ENCODE measurements around the gene SH3PXD2A. TPM values are rescaled to one million over a fixed set of nuclear protein-coding genes. Genes with fewer than 3 reads are reported as not detected.
A peak's percentile ranks its signal among the peaks of the same experiment; 100 is the strongest.

Gene SH3PXD2A
- total and polyA plus RNA-seq, 9 donors = 33.2 to 95.0 (median 73.9) TPM

DNA sequence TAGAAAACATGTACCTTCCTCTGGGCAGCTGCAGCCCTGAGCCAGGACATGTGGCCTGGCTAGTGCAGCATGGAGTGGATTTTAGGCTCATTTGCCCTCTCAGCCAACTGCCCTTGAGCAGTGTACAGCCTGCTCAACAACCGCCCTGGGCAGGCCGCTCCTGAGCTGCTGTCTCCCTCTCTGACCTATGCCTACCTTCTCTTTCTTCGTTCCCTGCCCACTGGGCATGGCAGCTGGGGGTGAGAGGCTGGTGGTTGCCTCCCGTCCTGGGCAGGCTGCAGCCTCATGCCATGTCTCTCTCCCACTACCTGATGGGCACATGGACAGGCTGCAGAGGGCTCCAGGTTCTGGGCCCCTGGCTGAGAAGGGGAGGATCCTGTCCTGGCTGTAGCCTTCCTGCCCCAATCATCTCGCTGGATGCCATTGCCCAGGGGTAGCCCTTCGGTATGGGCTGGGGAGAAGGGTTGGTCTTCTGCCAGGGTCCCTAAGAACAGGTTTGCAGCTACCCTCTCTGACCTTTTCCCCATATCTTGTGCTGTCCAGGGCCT lies 264.6 kb downstream of the SH3PXD2A start:
- peaks cover 6% of the 10 kb centered on the region for H3K36me3 ChIP-seq (ENCODE audit: control insufficient read depth, insufficient read depth, low read length)
- H3K4me1 ChIP-seq (ENCODE audit: control insufficient read depth, insufficient read depth, low read length) = no peaks in the 10 kb centered on the region
- peaks cover 4% of the 10 kb centered on the region for H3K9me3 ChIP-seq (replicated peaks; ENCODE audit: control insufficient read depth, low read depth, low read length)
- H3K4me3 ChIP-seq (ENCODE audit: low read length) = no peak overlapping the region
- WGBS (ENCODE audit: insufficient coverage) = 86% methylated on average over 1 of the region's 6 CpGs
- DNase-seq = no peak
- no peaks in the 10 kb centered on the region for H3K27me3 ChIP-seq (ENCODE audit: control insufficient read depth, insufficient read depth, low read length)
- H3K27ac ChIP-seq (ENCODE audit: low read length) = no peak overlapping the region

DNA sequence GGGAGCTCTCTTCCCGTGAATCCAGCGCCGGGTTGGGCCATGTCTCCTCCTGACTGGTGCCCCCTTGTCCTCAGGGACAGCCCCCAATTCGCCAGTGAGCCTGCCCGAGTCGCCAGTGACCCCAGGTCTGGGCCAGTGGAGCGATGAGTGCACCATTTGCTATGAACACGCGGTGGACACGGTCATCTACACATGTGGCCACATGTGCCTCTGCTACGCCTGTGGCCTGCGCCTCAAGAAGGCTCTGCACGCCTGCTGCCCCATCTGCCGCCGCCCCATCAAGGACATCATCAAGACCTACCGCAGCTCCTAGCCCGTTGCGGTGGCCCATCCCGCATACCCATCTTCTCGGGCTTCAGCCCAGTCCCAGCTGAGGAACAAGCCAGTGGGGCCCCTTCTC lies 265.3 kb downstream of the SH3PXD2A start:
- H3K27me3 ChIP-seq (ENCODE audit: control insufficient read depth, insufficient read depth, low read length) = no peaks in the 10 kb centered on the region
- WGBS (ENCODE audit: insufficient coverage) = 91% methylated on average over 18 of the region's 20 CpGs
- H3K9me3 ChIP-seq (replicated peaks; ENCODE audit: control insufficient read depth, low read depth, low read length) = peaks cover 4% of the 10 kb centered on the region
- H3K27ac ChIP-seq (ENCODE audit: low read length) = no peak overlapping the region
- H3K4me1 ChIP-seq (ENCODE audit: control insufficient read depth, insufficient read depth, low read length) = no peaks in the 10 kb centered on the region
- H3K4me3 ChIP-seq (ENCODE audit: low read length) = no peak overlapping the region
- H3K36me3 ChIP-seq (ENCODE audit: control insufficient read depth, insufficient read depth, low read length) = peaks cover 3% of the 10 kb centered on the region
- no peak for DNase-seq

DNA sequence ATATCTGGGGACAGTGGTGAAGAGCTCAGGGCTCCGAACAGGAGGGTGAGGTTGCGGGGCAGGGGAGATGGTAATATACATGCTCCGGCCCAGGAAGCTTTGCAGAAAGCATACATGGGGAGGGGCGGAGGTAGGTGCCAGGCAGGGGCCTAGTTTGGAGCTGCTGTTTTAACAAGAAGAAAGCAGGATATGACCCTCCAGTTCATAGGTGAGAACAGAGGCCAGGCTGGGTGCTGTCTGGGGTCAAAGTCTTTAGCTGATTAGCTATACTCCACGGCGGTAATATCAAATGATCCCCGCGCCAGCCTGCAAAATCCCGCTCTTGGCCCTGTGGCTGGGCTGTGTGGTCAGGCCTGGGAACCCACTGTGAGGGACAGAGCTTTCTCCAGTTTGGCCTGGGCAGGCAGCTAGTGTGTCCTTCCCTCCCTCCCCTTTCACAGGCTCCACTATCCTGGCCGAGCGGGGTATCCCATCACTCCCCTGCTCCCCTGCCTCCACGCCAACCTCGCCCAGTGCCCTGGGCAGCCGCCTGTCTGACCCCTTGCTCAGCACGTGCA lies 266.2 kb downstream of the SH3PXD2A start:
- no peak overlapping the region for H3K4me3 ChIP-seq (ENCODE audit: low read length)
- 81% methylated on average over 13 of the region's 15 CpGs for WGBS (ENCODE audit: insufficient coverage)
- H3K36me3 ChIP-seq (ENCODE audit: control insufficient read depth, insufficient read depth, low read length) = peaks cover 3% of the 10 kb centered on the region

DNA sequence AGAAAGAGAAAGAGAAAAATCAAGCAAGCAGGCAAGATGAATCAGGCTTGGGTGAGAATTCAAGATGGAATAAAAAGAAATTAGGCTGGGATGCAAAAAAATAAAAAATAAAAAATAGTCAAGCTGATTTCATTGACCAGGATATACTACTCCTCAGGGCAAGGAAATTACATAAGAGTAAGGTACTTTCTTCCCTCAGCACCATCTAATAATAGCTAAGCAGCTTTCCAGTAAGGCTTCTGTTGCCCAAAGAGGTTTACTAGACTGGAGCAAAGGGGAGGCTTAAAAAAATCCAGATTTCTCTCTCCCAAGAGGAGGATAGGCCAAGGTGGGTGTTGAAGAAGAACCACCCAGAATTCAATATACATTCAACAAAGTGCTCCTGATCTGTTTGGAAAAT lies 268.3 kb downstream of the SH3PXD2A start:
- H3K9me3 ChIP-seq (replicated peaks; ENCODE audit: control insufficient read depth, low read depth, low read length) = peaks cover 4% of the 10 kb centered on the region
- peaks cover 11% of the 10 kb centered on the region for H3K4me1 ChIP-seq (ENCODE audit: control insufficient read depth, insufficient read depth, low read length)
- peaks cover 4% of the 10 kb centered on the region for H3K27me3 ChIP-seq (ENCODE audit: control insufficient read depth, insufficient read depth, low read length)
- DNase-seq = no peak
- H3K4me3 ChIP-seq (ENCODE audit: low read length) = no peak overlapping the region
- H3K27ac ChIP-seq (ENCODE audit: low read length) = no peak overlapping the region
- peaks cover 3% of the 10 kb centered on the region for H3K36me3 ChIP-seq (ENCODE audit: control insufficient read depth, insufficient read depth, low read length)

More for the DNA sequence above, 266.2 kb downstream of the SH3PXD2A start:
- H3K4me1 ChIP-seq (ENCODE audit: control insufficient read depth, insufficient read depth, low read length) = peaks cover 2% of the 10 kb centered on the region
- H3K27me3 ChIP-seq (ENCODE audit: control insufficient read depth, insufficient read depth, low read length) = peaks cover 1% of the 10 kb centered on the region
- H3K27ac ChIP-seq (ENCODE audit: low read length) = no peak overlapping the region
- DNase-seq = no peak
- H3K9me3 ChIP-seq (replicated peaks; ENCODE audit: control insufficient read depth, low read depth, low read length) = peaks cover 4% of the 10 kb centered on the region

DNA sequence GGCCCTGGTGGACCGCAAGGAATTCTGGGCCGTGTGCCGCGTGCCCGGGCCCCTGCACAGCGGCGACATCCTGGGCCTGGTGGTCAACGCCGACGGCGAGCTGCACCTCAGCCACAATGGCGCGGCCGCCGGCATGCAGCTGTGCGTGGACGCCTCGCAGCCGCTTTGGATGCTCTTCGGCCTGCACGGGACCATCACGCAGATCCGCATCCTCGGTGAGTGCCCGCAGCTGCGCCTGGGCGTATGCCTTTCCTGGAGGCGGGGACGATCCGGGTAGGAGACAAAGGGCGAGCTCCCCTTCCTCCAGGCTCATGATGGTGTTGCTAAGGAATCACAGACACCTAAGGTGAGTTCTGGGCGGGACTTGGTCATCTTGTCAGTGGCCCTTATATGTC lies 270.4 kb downstream of the SH3PXD2A start:
- no peak for DNase-seq
- 63% methylated on average over 29 of the region's 32 CpGs for WGBS (ENCODE audit: insufficient coverage)

DNA sequence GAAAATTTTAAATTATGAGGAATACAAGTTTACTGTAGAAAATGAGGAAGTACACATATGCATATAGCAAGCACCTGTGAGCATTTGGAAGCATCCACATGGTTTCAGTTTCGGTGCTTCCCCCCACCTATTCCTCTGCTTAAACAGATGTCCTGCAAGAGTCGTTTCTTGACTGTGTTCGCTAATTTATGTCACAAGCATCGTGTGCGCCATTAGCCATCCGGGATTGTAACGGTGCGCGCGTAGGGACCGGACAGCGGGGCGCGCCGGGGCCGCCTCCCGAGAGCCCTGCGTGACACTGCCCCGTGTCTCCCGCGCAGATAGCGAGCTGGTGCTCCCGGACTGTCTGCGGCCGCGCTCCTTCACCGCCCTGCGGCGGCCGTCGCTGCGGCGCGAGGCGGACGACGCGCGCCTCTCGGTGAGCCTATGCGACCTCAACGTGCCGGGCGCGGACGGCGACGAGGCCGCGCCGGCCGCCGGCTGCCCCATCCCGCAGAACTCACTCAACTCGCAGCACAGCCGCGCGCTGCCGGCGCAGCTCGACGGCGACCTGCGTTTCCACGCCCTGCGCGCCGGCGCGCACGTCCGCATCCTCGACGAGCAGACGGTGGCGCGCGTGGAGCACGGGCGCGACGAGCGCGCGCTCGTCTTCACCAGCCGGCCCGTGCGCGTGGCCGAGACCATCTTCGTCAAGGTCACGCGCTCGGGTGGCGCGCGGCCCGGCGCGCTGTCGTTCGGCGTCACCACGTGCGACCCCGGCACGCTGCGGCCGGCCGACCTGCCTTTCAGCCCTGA lies 271.0 kb downstream of the SH3PXD2A start:
- Histone ChIP-seq H3K27me3 (ENCODE audit: control insufficient read depth, insufficient read depth, low read length) (peaks cover 4% of the 10 kb centered on the region), H3K36me3 (ENCODE audit: control insufficient read depth, insufficient read depth, low read length) (peaks cover 3% of the 10 kb centered on the region), H3K4me3 (ENCODE audit: low read length) (peak overlapping the region; percentile 48), H3K4me1 (ENCODE audit: control insufficient read depth, insufficient read depth, low read length) (peaks cover 38% of the 10 kb centered on the region), H3K9me3 (replicated peaks; ENCODE audit: control insufficient read depth, low read depth, low read length) (peaks cover 4% of the 10 kb centered on the region), H3K27ac (ENCODE audit: low read length) (no peak overlapping the region)
- WGBS (ENCODE audit: insufficient coverage) = 3% methylated on average over 111 of the region's 111 CpGs
- peak; percentile 83 for DNase-seq

More for the DNA sequence above, 270.4 kb downstream of the SH3PXD2A start:
- peaks cover 4% of the 10 kb centered on the region for H3K27me3 ChIP-seq (ENCODE audit: control insufficient read depth, insufficient read depth, low read length)
- H3K9me3 ChIP-seq (replicated peaks; ENCODE audit: control insufficient read depth, low read depth, low read length) = peaks cover 4% of the 10 kb centered on the region
- no peak overlapping the region for H3K27ac ChIP-seq (ENCODE audit: low read length)
- no peak overlapping the region for H3K4me3 ChIP-seq (ENCODE audit: low read length)
- H3K4me1 ChIP-seq (ENCODE audit: control insufficient read depth, insufficient read depth, low read length) = peaks cover 32% of the 10 kb centered on the region
- H3K36me3 ChIP-seq (ENCODE audit: control insufficient read depth, insufficient read depth, low read length) = peaks cover 3% of the 10 kb centered on the region

DNA sequence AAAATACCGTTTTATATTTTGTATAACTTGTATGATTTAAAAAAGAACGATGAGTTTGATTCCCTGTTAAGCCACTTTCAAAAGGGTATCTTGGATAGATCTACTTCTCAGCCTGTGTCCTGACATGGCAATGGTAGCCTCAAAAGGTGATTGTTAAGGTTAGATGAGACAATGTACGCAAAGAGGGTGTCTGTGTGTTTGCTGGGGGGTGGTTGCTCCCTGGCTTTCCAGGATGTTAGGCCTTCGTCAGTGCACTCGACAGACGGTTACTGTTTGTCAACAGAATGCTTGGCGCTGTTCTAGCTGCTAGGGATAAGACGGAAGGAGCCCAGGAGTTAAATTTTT lies 271.5 kb downstream of the SH3PXD2A start:
- Histone ChIP-seq H3K4me3 (ENCODE audit: low read length) (peak overlapping the region; percentile 48), H3K4me1 (ENCODE audit: control insufficient read depth, insufficient read depth, low read length) (peaks cover 42% of the 10 kb centered on the region), H3K36me3 (ENCODE audit: control insufficient read depth, insufficient read depth, low read length) (peaks cover 3% of the 10 kb centered on the region), H3K27ac (ENCODE audit: low read length) (no peak overlapping the region), H3K9me3 (replicated peaks; ENCODE audit: control insufficient read depth, low read depth, low read length) (peaks cover 4% of the 10 kb centered on the region), H3K27me3 (ENCODE audit: control insufficient read depth, insufficient read depth, low read length) (peaks cover 4% of the 10 kb centered on the region)
- 63% methylated on average over 5 of the region's 8 CpGs for WGBS (ENCODE audit: insufficient coverage)
- DNase-seq = no peak

DNA sequence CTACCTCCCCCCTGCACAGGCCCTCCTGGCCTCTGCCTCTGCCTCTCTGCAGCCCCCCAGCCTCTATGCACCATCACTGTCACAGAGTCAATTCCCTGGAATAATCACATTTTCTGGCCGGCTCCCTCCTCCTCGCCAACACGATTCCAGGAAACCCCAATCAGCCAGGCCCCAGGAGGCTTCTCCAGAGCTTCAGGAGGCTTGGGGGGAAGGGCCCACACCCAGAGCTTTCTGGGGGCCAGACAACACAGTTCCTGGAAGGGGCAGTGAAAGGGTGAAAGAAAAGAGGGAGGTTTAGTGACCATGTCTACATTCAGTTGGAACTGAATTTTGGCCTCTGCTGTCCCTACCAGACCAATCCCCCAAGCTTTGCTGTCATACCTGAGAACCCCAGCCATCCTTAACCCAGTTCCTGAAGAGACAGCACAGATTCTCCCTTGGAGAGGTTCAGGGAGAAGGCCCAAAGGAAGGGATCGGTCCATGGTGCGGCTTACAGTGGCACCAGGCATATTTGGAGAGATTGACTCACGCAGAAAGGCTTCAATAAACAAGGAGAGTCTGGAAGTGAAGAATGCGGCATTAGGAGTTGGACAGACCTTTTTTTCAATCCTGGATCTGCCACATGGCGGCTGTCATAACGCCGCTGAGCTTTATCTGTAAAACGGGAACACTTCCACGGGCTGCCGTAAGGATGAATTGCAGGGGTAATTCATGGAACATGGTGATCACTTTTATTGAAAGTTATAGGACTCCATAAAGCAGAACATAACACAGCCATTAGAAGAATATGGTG lies 272.8 kb downstream of the SH3PXD2A start:
- DNase-seq = no peak
- no peaks in the 10 kb centered on the region for H3K36me3 ChIP-seq (ENCODE audit: control insufficient read depth, insufficient read depth, low read length)
- H3K27me3 ChIP-seq (ENCODE audit: control insufficient read depth, insufficient read depth, low read length) = peaks cover 6% of the 10 kb centered on the region
- 84% methylated on average over 8 of the region's 13 CpGs for WGBS (ENCODE audit: insufficient coverage)
- H3K27ac ChIP-seq (ENCODE audit: low read length) = no peak overlapping the region
- H3K4me3 ChIP-seq (ENCODE audit: low read length) = no peak overlapping the region
- H3K9me3 ChIP-seq (replicated peaks; ENCODE audit: control insufficient read depth, low read depth, low read length) = no peaks in the 10 kb centered on the region
- H3K4me1 ChIP-seq (ENCODE audit: control insufficient read depth, insufficient read depth, low read length) = peaks cover 47% of the 10 kb centered on the region

DNA sequence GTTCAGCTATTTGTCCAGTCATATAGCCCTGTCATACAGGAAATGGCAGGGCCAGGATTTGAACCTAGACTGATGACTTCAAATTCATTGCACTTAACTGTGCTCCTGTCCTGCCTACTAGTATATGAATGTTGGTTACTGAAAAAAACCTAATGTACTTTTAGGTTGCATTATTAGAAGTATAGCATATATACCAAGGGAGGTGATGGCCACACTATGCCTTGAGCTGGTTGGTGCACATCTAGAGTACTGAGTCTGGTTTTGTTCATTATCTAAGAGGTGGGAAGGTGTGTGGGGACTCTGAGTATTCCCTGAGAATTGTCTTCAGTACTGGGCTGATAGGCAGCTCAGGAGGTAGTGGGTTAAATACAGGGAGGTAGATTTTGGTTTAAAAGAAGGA lies 273.9 kb downstream of the SH3PXD2A start:
- DNase-seq = no peak
- Histone ChIP-seq H3K27me3 (ENCODE audit: control insufficient read depth, insufficient read depth, low read length) (peaks cover 8% of the 10 kb centered on the region), H3K4me3 (ENCODE audit: low read length) (no peak overlapping the region), H3K36me3 (ENCODE audit: control insufficient read depth, insufficient read depth, low read length) (no peaks in the 10 kb centered on the region), H3K27ac (ENCODE audit: low read length) (peak overlapping the region; percentile 38), H3K9me3 (replicated peaks; ENCODE audit: control insufficient read depth, low read depth, low read length) (no peaks in the 10 kb centered on the region), H3K4me1 (ENCODE audit: control insufficient read depth, insufficient read depth, low read length) (peaks cover 55% of the 10 kb centered on the region)

DNA sequence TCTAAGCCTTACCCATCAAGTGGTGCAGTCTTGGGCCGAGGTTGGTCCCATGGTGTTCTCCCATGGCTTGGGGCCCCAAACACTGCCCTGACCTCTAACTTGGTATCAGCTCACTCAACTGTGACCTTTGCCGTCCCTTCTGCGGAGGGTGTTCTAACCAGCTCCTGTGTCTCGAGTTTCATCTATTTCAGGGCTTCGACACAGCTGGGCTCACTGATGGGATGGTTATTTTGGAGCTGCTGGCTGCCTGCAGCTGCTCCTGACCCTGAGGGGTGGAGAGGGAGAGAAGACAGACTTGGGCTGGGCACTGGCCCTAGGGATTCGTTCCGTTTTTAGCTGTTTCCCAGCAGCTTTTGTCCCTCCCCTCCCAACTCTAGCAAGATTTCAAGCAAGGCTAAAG lies 274.9 kb downstream of the SH3PXD2A start:
- Histone ChIP-seq H3K9me3 (replicated peaks; ENCODE audit: control insufficient read depth, low read depth, low read length) (no peaks in the 10 kb centered on the region), H3K36me3 (ENCODE audit: control insufficient read depth, insufficient read depth, low read length) (no peaks in the 10 kb centered on the region), H3K4me1 (ENCODE audit: control insufficient read depth, insufficient read depth, low read length) (peaks cover 63% of the 10 kb centered on the region), H3K27ac (ENCODE audit: low read length) (peak overlapping the region; percentile 82), H3K27me3 (ENCODE audit: control insufficient read depth, insufficient read depth, low read length) (peaks cover 8% of the 10 kb centered on the region), H3K4me3 (ENCODE audit: low read length) (no peak overlapping the region)
- WGBS (ENCODE audit: insufficient coverage) = 14% methylated on average over 2 of the region's 7 CpGs
- peak; percentile 85 for DNase-seq

Data from muscle of leg (tissue), 11 donors.